SK-N-SH (cell line): ENCODE measurements around the gene HOMER2. TPM values are rescaled to one million over a fixed set of nuclear protein-coding genes. Genes with fewer than 3 reads are reported as not detected.

ENCODE experiments used
- CTCF ChIA-PET: fragments of 300-600, 350-600 bp; formaldehyde crosslinking; extraction: SDS; loops from one replicate; lab custom pipeline; 2021; lab: Yijun Ruan, JAX
- POLR2A ChIA-PET: fragments of 350-600 bp; sonication (Branson Sonifier 250); formaldehyde crosslinking; extraction: SDS; loops from one replicate; lab custom pipeline; 2020; ENCODE audit warnings: antibody characterized with exemption, inconsistent platforms; lab: Yijun Ruan, JAX
- DNase-seq: peaks from one replicate; pipeline ENCODE4 v3.0.0; 2012
- H2AFZ ChIP-seq: fragments of 200-600 bp; sonication (generic); 2 replicates; pipeline ENCODE4 v1.8.1; 2016; ENCODE audit warnings: antibody characterized with exemption, mild to moderate bottlenecking, low read depth
- H3F3A ChIP-seq: fragments of 200-600 bp; sonication (generic); replicated peaks from 2 replicates; pipeline ENCODE3; 2016; ENCODE audit warnings: antibody characterized with exemption, mild to moderate bottlenecking; ENCODE audit not compliant: insufficient read depth
- H3K27ac ChIP-seq, 2 experiments: fragments of 200-500 bp in 1 of 2; fragments of 200-600 bp in 1 of 2; sonication (Bioruptor generic) in 1 of 2; sonication (generic), shearing (Covaris generic) in 1 of 2; 2 replicates each; pipeline versions ENCODE4 v1.5.1 to v1.6.1; 2014 to 2016; ENCODE audit warnings: low read depth in 2 of 2, inconsistent platforms in 1 of 2, low read length in 1 of 2, mild to moderate bottlenecking in 1 of 2, mixed read lengths in 1 of 2
- H3K27me3 ChIP-seq: fragments of 200-600 bp; sonication (generic), shearing (Covaris generic); 2 replicates; pipeline ENCODE4 v1.6.1; 2016; ENCODE audit warnings: mixed run types; ENCODE audit not compliant: insufficient read depth
- H3K36me3 ChIP-seq, 2 experiments: fragments of 200-500 bp in 1 of 2; fragments of 200-600 bp in 1 of 2; sonication (Bioruptor generic) in 1 of 2; sonication (generic) in 1 of 2; replicated peaks in 1 of 2; 2 replicates each; pipeline versions ENCODE3 to v1.5.1; 2014 to 2016; ENCODE audit warnings: low read length in 1 of 2, mild to moderate bottlenecking in 1 of 2; ENCODE audit not compliant: insufficient read depth in 2 of 2, control insufficient read depth in 1 of 2
- H3K4me1 ChIP-seq, 2 experiments: fragments of 200-500 bp in 1 of 2; fragments of 200-600 bp in 1 of 2; sonication (Bioruptor generic) in 1 of 2; sonication (generic), shearing (Covaris generic) in 1 of 2; 2 replicates each; pipeline versions ENCODE4 v1.5.1 to v1.6.1; 2014 to 2016; ENCODE audit warnings: low read depth in 1 of 2, low read length in 1 of 2, mixed run types in 1 of 2; ENCODE audit not compliant: insufficient read depth in 2 of 2, control insufficient read depth in 1 of 2
- H3K4me2 ChIP-seq: fragments of 200-600 bp; sonication (generic), shearing (Covaris generic); 2 replicates; pipeline ENCODE4 v1.6.1; 2017; ENCODE audit warnings: mixed run types
- H3K4me3 ChIP-seq, 2 experiments: fragments of 200-500 bp in 1 of 2; fragments of 200-600 bp in 1 of 2; sonication (Bioruptor generic) in 1 of 2; sonication (generic), shearing (Covaris generic) in 1 of 2; 2 replicates each; pipeline versions ENCODE4 v1.5.1 to v1.8.1; 2014 to 2016; ENCODE audit warnings: low read depth in 2 of 2, inconsistent platforms in 1 of 2, low read length in 1 of 2, mild to moderate bottlenecking in 1 of 2, mixed read lengths in 1 of 2, moderate library complexity in 1 of 2
- H3K79me2 ChIP-seq: fragments of 200-600 bp; sonication (generic); 2 replicates; pipeline ENCODE4 v1.8.1; 2017; ENCODE audit warnings: mild to moderate bottlenecking; ENCODE audit not compliant: insufficient read depth
- H3K9ac ChIP-seq: fragments of 200-600 bp; sonication (generic); 2 replicates; pipeline ENCODE4 v1.6.1; 2017; ENCODE audit warnings: mixed run types
- H3K9me2 ChIP-seq: fragments of 200-600 bp; sonication (generic); 2 replicates; pipeline ENCODE4 v1.6.1; 2017; ENCODE audit warnings: mixed run types
- H3K9me3 ChIP-seq: fragments of 200-600 bp; sonication (generic); 2 replicates; pipeline ENCODE4 v1.6.1; 2017; ENCODE audit warnings: mixed run types, mild to moderate bottlenecking, moderate library complexity
- H4K20me1 ChIP-seq: fragments of 200-600 bp; sonication (generic); 2 replicates; pipeline ENCODE4 v1.6.1; 2017; ENCODE audit warnings: mild to moderate bottlenecking, mixed run types; ENCODE audit not compliant: insufficient read depth
- FOXJ3 ChIP-seq: sonication (generic); formaldehyde crosslinking; IDR thresholded peaks from 2 replicates; pipeline ENCODE4 v1.5.1; 2020; ENCODE audit warnings: mild to moderate bottlenecking, missing genetic modification reagents
- NRF1 ChIP-seq: IDR thresholded peaks from 2 replicates; pipeline ENCODE4 v1.6.1; 2012; ENCODE audit warnings: low read depth, mild to moderate bottlenecking, low read length
- POLR2AphosphoS5 ChIP-seq: IDR thresholded peaks from 2 replicates; pipeline ENCODE4 v1.6.1; 2012; ENCODE audit warnings: low read depth, low read length
- TEAD4 ChIP-seq: IDR thresholded peaks from 2 replicates; pipeline ENCODE4 v1.4.0; 2012; ENCODE audit warnings: mild to moderate bottlenecking, borderline replicate concordance; ENCODE audit not compliant: insufficient read depth
- YY1 ChIP-seq: IDR thresholded peaks from 2 replicates; pipeline ENCODE4 v1.4.0; 2012; ENCODE audit warnings: low read depth, mild to moderate bottlenecking
- WGBS: methylation state at CpG from one replicate; pipeline ENCODE4 v1.1.6; 2017; ENCODE audit warnings: low lambda C conversion rate; 5-methylcytosine and 5-hydroxymethylcytosine counted together
- polyA plus RNA-seq, 3 experiments: library from polyadenylated mRNA; depleted of rRNA; stranded (reverse); fragments of >200 nt; gene quantifications; 2 replicates each; pipeline ENCODE4 v1.2.3, GENCODE V29; 2012
- TF ChIP-seq, protein P1 (sequence below): IDR thresholded peaks from 2 replicates; pipeline ENCODE4 v1.4.0; 2012; ENCODE audit warnings: low read depth
- TF ChIP-seq, protein P2 (sequence below): fragments of 150-350 bp; IDR thresholded peaks from 2 replicates; pipeline ENCODE4 v1.6.1; 2016; ENCODE audit warnings: mild to moderate bottlenecking, low read depth, low read length
- TF ChIP-seq, protein P3 (sequence below): fragments of 150-350 bp; IDR thresholded peaks from 2 replicates; pipeline ENCODE4 v1.6.1; 2017; ENCODE audit warnings: antibody characterized with exemption, low read length, low read depth, borderline replicate concordance
- TF ChIP-seq, protein P4 (sequence below): IDR thresholded peaks from 2 replicates; pipeline ENCODE4 v1.6.1; 2012; ENCODE audit warnings: mild to moderate bottlenecking, low read depth, low read length, moderate library complexity

The HOMER2 gene
- polyA plus RNA-seq, 1 of the 3 experiments (the other 2 are of a cell fraction) = 7.3 TPM

DNA sequence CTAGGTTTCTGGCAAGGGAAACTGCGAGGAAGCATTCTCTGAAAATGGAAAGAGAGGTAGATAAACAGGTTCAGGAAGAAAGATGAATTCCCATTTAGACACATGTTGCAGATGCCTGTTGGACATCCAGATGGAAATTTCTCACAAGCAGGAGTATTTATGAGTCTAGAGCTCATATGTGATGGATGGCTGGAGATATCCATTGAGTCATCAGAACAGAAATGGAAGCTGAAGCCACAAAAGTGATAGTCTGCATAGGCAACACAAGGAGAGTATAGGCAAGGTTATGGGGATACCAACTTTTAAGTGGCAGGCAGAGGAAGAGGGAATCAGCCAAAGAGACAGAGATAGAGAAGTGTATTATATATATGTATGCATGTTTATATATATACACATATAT is 27.2 kb upstream of the HOMER2 start:
- Histone ChIP-seq H3F3A (no peaks in the 10 kb centered on the region), H3K9me3 (no peaks in the 10 kb centered on the region), H3K27ac (no peak overlapping the region), H2AFZ (no peak overlapping the region), H3K36me3 (no peaks in the 10 kb centered on the region), H3K9me2 (no peaks in the 10 kb centered on the region), H3K79me2 (no peaks in the 10 kb centered on the region), H3K27me3 (no peaks in the 10 kb centered on the region), H4K20me1 (no peaks in the 10 kb centered on the region), H3K4me3 (no peak overlapping the region), H3K9ac (no peak overlapping the region), H3K4me1 (no peaks in the 10 kb centered on the region; a peak in 1 of 4 replicates), H3K4me2 (no peak overlapping the region)
- ChIA-PET CTCF (interaction anchor here (1.2 to 1.8 kb wide), 3 partner anchors 21 to 131 kb away, joined by 3 to 7 read pairs (median 4); no protein-coding TSS in a partner anchor), POLR2A (no interaction called here)
- WGBS = 96% methylated on average over 1 of the region's 1 CpG
- TF ChIP-seq FOXJ3 (CRISPR knock-in tag) = no peak
- TF ChIP-seq NRF1 = no peak
- TF ChIP-seq, protein P1, sequence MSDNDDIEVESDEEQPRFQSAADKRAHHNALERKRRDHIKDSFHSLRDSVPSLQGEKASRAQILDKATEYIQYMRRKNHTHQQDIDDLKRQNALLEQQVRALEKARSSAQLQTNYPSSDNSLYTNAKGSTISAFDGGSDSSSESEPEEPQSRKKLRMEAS = no peak
- TF ChIP-seq, protein P2, sequence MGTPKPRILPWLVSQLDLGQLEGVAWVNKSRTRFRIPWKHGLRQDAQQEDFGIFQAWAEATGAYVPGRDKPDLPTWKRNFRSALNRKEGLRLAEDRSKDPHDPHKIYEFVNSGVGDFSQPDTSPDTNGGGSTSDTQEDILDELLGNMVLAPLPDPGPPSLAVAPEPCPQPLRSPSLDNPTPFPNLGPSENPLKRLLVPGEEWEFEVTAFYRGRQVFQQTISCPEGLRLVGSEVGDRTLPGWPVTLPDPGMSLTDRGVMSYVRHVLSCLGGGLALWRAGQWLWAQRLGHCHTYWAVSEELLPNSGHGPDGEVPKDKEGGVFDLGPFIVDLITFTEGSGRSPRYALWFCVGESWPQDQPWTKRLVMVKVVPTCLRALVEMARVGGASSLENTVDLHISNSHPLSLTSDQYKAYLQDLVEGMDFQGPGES = no peak
- TF ChIP-seq TEAD4 = no peak
- TF ChIP-seq, protein P3, sequence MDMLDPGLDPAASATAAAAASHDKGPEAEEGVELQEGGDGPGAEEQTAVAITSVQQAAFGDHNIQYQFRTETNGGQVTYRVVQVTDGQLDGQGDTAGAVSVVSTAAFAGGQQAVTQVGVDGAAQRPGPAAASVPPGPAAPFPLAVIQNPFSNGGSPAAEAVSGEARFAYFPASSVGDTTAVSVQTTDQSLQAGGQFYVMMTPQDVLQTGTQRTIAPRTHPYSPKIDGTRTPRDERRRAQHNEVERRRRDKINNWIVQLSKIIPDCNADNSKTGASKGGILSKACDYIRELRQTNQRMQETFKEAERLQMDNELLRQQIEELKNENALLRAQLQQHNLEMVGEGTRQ = no peak
- no peak for DNase-seq

DNA sequence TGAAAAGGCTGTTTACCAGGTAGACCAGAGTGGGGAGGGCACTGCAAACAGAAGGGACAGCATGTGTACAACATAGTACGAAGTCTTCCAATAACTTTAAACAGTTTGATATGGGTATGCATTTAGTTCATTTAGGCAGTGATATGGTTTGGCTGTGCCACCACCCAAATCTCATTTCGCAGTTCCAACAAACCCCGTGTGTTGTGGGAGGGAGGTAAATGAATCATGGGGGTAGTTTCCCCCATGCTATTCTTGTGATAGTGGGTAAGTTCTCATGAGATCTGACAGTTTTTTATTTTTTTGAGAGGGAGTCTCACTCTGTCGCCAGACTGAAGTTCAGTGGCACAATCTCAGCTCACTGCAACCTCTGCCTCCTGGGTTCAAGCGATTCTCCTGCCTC is 25.9 kb upstream of the HOMER2 start:
- Histone ChIP-seq H3K27me3 (no peaks in the 10 kb centered on the region), H3K9me2 (no peaks in the 10 kb centered on the region), H3K36me3 (no peaks in the 10 kb centered on the region), H3K27ac (no peak overlapping the region), H3K9me3 (no peaks in the 10 kb centered on the region)
- no peak for DNase-seq
- TF ChIP-seq YY1 (no peak), POLR2AphosphoS5 (no peak)
- TF ChIP-seq, protein P4, sequence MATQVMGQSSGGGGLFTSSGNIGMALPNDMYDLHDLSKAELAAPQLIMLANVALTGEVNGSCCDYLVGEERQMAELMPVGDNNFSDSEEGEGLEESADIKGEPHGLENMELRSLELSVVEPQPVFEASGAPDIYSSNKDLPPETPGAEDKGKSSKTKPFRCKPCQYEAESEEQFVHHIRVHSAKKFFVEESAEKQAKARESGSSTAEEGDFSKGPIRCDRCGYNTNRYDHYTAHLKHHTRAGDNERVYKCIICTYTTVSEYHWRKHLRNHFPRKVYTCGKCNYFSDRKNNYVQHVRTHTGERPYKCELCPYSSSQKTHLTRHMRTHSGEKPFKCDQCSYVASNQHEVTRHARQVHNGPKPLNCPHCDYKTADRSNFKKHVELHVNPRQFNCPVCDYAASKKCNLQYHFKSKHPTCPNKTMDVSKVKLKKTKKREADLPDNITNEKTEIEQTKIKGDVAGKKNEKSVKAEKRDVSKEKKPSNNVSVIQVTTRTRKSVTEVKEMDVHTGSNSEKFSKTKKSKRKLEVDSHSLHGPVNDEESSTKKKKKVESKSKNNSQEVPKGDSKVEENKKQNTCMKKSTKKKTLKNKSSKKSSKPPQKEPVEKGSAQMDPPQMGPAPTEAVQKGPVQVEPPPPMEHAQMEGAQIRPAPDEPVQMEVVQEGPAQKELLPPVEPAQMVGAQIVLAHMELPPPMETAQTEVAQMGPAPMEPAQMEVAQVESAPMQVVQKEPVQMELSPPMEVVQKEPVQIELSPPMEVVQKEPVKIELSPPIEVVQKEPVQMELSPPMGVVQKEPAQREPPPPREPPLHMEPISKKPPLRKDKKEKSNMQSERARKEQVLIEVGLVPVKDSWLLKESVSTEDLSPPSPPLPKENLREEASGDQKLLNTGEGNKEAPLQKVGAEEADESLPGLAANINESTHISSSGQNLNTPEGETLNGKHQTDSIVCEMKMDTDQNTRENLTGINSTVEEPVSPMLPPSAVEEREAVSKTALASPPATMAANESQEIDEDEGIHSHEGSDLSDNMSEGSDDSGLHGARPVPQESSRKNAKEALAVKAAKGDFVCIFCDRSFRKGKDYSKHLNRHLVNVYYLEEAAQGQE = no peak
- TF ChIP-seq, all 33 proteins: peak for 0
- 93% methylated on average over 5 of the region's 5 CpGs for WGBS
- ChIA-PET CTCF (interaction anchor here (1.5 to 1.8 kb wide), 2 partner anchors 22 to 129 kb away, joined by 4 to 7 read pairs; no protein-coding TSS in a partner anchor), POLR2A (no interaction called here)
- no peak overlapping the region for H3K4me2 ChIP-seq
- no peak overlapping the region for H3K9ac ChIP-seq
- no peaks in the 10 kb centered on the region for H3K79me2 ChIP-seq
- H2AFZ ChIP-seq = no peak overlapping the region
- no peaks in the 10 kb centered on the region for H3F3A ChIP-seq
- no peaks in the 10 kb centered on the region for H4K20me1 ChIP-seq
- no peaks in the 10 kb centered on the region for H3K4me1 ChIP-seq
- H3K4me3 ChIP-seq = no peak overlapping the region
